Left cardiac atrium (tissue), 4 donors: Measurements from ENCODE around the gene SEMA4D. TPM values are rescaled to one million over a fixed set of nuclear protein-coding genes. Genes with fewer than 3 reads are reported as not detected.

ENCODE experiments used
- ATAC-seq, 2 donors: fragments of 200-7000 bp; cut with Tn5 transposase; one replicate each; pipeline ENCODE4 v1.9.1; 2020; ENCODE audit warnings: mild to moderate bottlenecking in 2 of 2, moderate library complexity in 2 of 2
- DNase-seq: peaks from one replicate; pipeline ENCODE4 v3.0.0-alpha.2; 2020
- intact Hi-C, 2 donors: fragments of 100-400 bp; cut with DNase I; formaldehyde crosslinking; loops; one replicate each; pipeline versions ENCODE4 v1.14.1 to v1.15.1; 2022 to 2023
- total RNA-seq, 2 donors: library from RNA; stranded (reverse); fragmentation: NEBNext Ultra II Directional; extraction: Animal tissue kit (Norgen Biotek cat#: 25700); gene quantifications; one replicate each; pipeline ENCODE4 v1.2.1, GENCODE V29; 2021
- donor health status: DM: no; HTN: yes; CAD: no.
- donor health status: DM: no; HTN: yes; CAD: no; lungs with severe emphysema.
- donor health status: DM: yes; HTN: yes; CAD: no.
- donor health status: Dilated cardiomyopathy.

SEMA4D gene
- total RNA-seq, 2 donors from 2014 or later: 17.5 to 22.4 TPM

GRCh38 chr9:89455356-89455824, 42.5 kb downstream of the SEMA4D start:
- ATAC-seq: peak in 1 of 2 donors; percentile 10
- DNase-seq: no peak
- intact Hi-C loops: no loop called here

GRCh38 chr9:89454498-89455355, 43.2 kb downstream of the SEMA4D start:
- DNase-seq (no peak), ATAC-seq (no peak)
- intact Hi-C loops: no loop called here

- intact Hi-C loops: no loop called here
- DNase-seq (no peak), ATAC-seq (no peak)
Observed at GRCh38 chr9:89453452-89453851, 44.5 kb downstream of the SEMA4D start.

GRCh38 chr9:89452561-89452960, 45.4 kb downstream of the SEMA4D start:
- ATAC-seq: no peak
- intact Hi-C loops: no loop called here
- DNase-seq: no peak

- intact Hi-C loops: no loop called here
Observed at GRCh38 chr9:89450213-89450612, 47.7 kb downstream of the SEMA4D start.

GRCh38 chr9:89449261-89449671, 48.6 kb downstream of the SEMA4D start:
- intact Hi-C loops: no loop called here
- ATAC-seq: no peak
- DNase-seq: no peak

More at GRCh38 chr9:89450213-89450612, 47.7 kb downstream of the SEMA4D start:
- ATAC-seq (no peak), DNase-seq (no peak)

GRCh38 chr9:89448821-89449220, 49.1 kb downstream of the SEMA4D start:
- ATAC-seq (no peak), DNase-seq (no peak)
- intact Hi-C loops: no loop called here

- ATAC-seq: no peak
- DNase-seq: no peak
- intact Hi-C loops: no loop called here
Observed at GRCh38 chr9:89448381-89448780, 49.5 kb downstream of the SEMA4D start.

GRCh38 chr9:89447416-89447815, 50.5 kb downstream of the SEMA4D start:
- ATAC-seq: no peak
- intact Hi-C loops: no loop called here
- no peak for DNase-seq

GRCh38 chr9:89446961-89447310, 51.0 kb downstream of the SEMA4D start:
- no peak for DNase-seq
- ATAC-seq: no peak

GRCh38 chr9:89446261-89446960, 51.5 kb downstream of the SEMA4D start:
- no peak for DNase-seq
- no peak for ATAC-seq
- intact Hi-C loops: no loop called here

More at GRCh38 chr9:89446961-89447310, 51.0 kb downstream of the SEMA4D start:
- intact Hi-C loops: no loop called here

GRCh38 chr9:89445801-89446251, 52.1 kb downstream of the SEMA4D start:
- intact Hi-C loops: no loop called here
- DNase-seq: no peak
- peak in 1 of 2 donors; percentile 26 for ATAC-seq

GRCh38 chr9:89444925-89445765, 52.8 kb downstream of the SEMA4D start:
- ATAC-seq (no peak), DNase-seq (no peak)
- intact Hi-C loops: no loop called here

- DNase-seq (no peak), ATAC-seq (peak; percentile 41 to 61)
- intact Hi-C loops: no loop called here
Observed at GRCh38 chr9:89444274-89444673, 53.6 kb downstream of the SEMA4D start.

GRCh38 chr9:89442981-89443814, 54.7 kb downstream of the SEMA4D start:
- DNase-seq (no peak), ATAC-seq (no peak)
- intact Hi-C loops: no loop called here

GRCh38 chr9:89442501-89442978, 55.4 kb downstream of the SEMA4D start:
- ATAC-seq: no peak
- intact Hi-C loops: no loop called here
- no peak for DNase-seq

GRCh38 chr9:89441986-89442385, 55.9 kb downstream of the SEMA4D start:
- intact Hi-C loops: no loop called here
- ATAC-seq (no peak), DNase-seq (no peak)

- no peak for DNase-seq
Observed at GRCh38 chr9:89441655-89441970, 56.3 kb downstream of the SEMA4D start.

More at GRCh38 chr9:89441655-89441970, 56.3 kb downstream of the SEMA4D start:
- intact Hi-C loops: no loop called here
- no peak for ATAC-seq
